ENCODE data around the gene UQCC2. TPM values are rescaled to one million over a fixed set of nuclear protein-coding genes. Genes with fewer than 3 reads are reported as not detected.
A peak's percentile ranks its signal among the peaks of the same experiment; 100 is the strongest.

Gene UQCC2
- polyA plus RNA-seq, 1 donor from 2014 or later, result 45.2 TPM

DNA sequence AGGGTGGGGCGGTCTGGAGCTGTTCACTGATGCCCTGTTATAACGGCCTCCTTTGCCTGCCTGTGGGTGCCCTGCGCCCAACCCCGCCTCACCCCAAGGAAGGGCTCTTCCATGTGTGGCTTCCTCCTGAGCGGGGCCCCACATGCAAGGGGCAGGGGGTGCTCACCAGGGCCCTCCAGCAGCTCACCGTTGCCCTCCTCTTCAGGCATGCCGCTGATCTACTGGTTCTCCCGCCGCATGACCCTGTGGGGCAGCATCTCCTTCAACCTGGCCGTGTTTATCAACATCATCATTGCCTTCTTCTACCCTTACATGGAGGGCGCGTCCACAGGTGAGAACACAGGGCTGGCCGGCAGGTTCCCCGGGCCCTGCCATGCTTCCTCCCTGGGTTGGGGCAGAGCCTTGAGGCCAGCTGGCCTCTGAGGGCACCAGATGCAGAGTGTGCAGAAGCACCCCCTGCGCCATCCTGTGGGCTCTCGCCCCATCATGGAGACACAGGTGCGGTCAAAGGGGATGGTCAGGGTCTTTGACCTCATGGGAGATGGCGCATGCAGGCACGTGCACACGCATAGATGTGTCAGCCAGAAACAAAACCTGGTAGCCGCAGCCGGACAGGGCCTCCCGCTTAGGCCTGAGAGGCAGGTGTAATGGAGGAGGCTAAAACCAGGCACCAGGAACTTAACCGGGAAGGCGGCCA is 22.9 kb downstream of the UQCC2 start:
- no peak overlapping the region for H3K4me3 Mint-ChIP-seq
- peak overlapping the region in 1 of 3 donors; percentile 42 for H3K27ac Mint-ChIP-seq
- peaks cover 6 to 14% (median 13%) of the 10 kb centered on the region in 3 donors for H3K4me1 Mint-ChIP-seq
- H3K27me3 Mint-ChIP-seq, result no peaks in the 10 kb centered on the region
- H3K36me3 Mint-ChIP-seq, result peaks cover 15% of the 10 kb centered on the region
- no peaks in the 10 kb centered on the region for H3K9me3 Mint-ChIP-seq

- no peaks in the 10 kb centered on the region for H3K27me3 Mint-ChIP-seq
- no peak overlapping the region for H3K4me3 Mint-ChIP-seq
- H3K27ac Mint-ChIP-seq, result peak overlapping the region in 1 of 3 donors; percentile 42
- H3K9me3 Mint-ChIP-seq, result no peaks in the 10 kb centered on the region
- H3K4me1 Mint-ChIP-seq, result peaks cover 6 to 9% (median 8%) of the 10 kb centered on the region in 3 donors
- peaks cover 15% of the 10 kb centered on the region for H3K36me3 Mint-ChIP-seq
Measured at GRCh38 chr6:33688006-33688405, 23.5 kb downstream of the UQCC2 start.

DNA sequence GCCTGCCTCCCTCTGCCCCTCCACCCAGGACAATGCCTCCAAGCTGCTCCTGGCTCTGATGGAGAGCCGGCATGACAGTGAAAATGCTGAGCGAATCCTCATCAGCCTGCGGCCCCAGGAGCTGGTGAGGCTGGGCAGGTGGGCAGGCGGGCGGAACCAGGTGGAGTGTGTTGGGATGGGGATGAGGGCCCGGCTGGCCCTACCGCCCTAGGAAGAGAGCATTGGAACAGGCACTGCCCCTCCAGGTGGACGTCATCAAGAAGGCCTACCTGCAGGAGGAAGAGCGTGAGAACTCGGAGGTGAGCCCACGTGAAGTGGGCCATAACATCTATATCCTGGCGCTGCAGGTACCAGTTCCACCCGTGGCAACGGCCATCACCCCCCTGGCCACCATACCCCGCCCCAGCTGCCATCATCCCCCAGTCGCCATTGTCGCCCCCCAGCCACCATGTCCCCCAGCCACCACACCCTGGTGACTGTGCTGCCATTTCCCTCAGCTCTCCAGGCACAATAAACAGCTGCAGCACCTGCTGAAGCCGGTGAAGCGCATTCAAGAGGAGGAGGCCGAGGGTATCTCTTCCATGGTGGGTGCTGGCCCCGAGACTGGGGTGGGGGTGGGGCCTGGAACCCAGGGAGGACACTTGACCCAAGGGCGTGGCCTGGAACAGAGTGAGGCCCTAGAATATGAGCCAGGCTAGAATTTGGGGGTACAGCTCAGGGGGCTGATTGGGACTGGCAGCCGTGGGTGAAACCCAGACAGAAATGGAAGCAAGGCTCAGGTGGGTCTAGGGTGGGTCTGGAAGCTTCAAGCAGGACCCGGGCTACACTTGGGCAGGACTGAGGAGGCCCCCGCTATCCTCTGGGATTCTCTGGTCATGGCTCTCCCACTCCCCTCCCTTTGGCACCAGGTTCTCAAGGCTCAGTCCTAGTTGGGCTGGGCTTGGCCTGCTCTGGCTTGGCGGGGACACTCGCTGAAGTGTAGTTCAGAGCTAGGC is 24.2 kb downstream of the UQCC2 start:
- Mint-ChIP-seq H3K27me3 (no peaks in the 10 kb centered on the region), H3K27ac (peak overlapping the region in 2 of 3 donors; percentile 42 to 53), H3K4me3 (no peak overlapping the region), H3K9me3 (no peaks in the 10 kb centered on the region), H3K36me3 (peaks cover 13% of the 10 kb centered on the region), H3K4me1 (peaks cover 0 to 2% (median under 1%) of the 10 kb centered on the region in 3 donors)

- H3K9me3 Mint-ChIP-seq, result no peaks in the 10 kb centered on the region
- peak overlapping the region in 1 of 3 donors; percentile 5 for H3K27ac Mint-ChIP-seq
- no peak overlapping the region for H3K4me3 Mint-ChIP-seq
- no peaks in the 10 kb centered on the region for H3K27me3 Mint-ChIP-seq
- peaks cover 0 to 2% (median 0%) of the 10 kb centered on the region in 3 donors for H3K4me1 Mint-ChIP-seq
- peaks cover 13% of the 10 kb centered on the region for H3K36me3 Mint-ChIP-seq
Measured at GRCh38 chr6:33686225-33686924, 25.1 kb downstream of the UQCC2 start.

DNA sequence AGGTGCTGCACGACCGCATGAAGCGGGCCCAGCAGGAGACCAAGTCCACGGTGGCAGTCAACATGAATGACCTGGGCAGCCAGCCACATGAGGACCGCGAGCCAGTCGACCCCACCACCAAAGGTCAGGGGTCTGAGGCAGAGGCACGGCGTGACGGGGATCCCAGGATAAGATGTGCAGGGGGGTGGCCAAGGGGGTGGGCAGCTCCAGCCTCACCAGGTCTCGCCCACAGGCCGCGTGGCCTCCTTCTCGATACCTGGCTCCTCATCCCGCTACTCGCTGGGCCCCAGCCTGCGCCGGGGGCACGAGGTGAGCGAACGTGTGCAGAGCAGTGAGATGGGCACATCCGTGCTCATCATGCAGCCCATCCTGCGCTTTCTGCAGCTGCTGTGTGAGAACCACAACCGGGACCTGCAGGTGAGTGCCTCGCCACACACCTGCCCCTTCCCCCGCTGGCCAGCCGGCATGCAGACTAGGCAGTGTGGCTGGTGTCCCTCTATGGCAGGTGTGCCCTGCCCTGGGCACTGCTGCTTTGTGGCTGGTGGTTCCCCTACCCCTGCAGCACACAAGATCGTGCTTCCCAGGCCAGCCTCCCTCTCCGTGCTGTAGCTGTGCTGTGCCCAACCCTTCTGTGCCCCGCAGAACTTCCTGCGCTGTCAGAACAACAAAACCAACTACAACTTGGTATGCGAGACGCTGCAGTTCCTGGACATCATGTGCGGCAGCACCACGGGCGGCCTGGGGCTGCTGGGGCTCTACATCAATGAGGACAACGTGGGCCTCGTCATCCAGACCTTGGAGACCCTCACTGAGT is 25.9 kb downstream of the UQCC2 start:
- H3K4me3 Mint-ChIP-seq, result no peak overlapping the region
- H3K27ac Mint-ChIP-seq, result peak overlapping the region in 1 of 3 donors; percentile 5
- peaks cover 0 to 2% (median 0%) of the 10 kb centered on the region in 3 donors for H3K4me1 Mint-ChIP-seq
- H3K27me3 Mint-ChIP-seq, result no peaks in the 10 kb centered on the region
- no peaks in the 10 kb centered on the region for H3K9me3 Mint-ChIP-seq
- H3K36me3 Mint-ChIP-seq, result peaks cover 13% of the 10 kb centered on the region

DNA sequence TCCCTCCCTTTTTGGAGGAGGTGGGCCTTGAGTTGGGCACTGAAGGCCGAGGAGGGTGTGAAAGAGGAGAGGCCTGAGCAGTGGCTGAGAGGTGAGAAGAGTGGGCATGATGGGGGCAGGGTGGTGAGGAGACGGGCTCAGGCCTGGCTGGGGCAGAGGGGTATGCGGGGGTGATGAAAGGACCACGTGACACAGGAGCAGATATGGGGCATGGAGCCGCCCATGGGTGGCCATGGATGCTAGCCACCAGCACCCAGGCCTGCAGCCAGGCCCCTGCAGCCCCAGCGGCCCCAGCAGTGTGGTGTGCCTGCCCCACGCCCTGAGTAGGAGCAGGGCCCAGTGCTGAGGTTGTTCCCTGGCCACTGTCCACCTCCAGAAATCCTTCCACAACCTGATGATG is 26.5 kb downstream of the UQCC2 start:
- Mint-ChIP-seq H3K27me3 (no peaks in the 10 kb centered on the region), H3K36me3 (peaks cover 13% of the 10 kb centered on the region), H3K27ac (no peak overlapping the region), H3K4me1 (peaks cover 0 to 2% (median 0%) of the 10 kb centered on the region in 3 donors), H3K9me3 (no peaks in the 10 kb centered on the region), H3K4me3 (no peak overlapping the region)

DNA sequence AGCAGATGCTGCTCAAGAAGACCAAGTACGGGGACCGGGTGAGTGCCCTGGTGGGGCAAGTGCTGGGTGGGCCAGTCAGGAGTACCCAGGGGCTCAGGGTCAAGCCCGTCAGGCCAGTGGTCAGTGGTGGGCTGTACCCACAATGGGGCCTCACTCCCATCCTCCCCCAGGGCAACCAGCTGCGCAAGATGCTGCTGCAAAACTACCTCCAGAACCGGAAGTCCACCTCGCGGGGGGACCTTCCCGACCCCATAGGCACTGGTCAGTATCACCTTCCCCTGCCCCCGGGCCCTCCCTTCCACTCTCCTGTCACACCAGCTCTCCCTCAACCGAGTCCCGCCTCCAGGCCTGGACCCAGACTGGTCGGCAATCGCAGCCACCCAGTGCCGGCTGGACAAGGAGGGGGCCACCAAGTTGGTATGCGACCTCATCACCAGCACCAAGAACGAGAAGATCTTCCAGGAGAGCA is 27.0 kb downstream of the UQCC2 start:
- H3K36me3 Mint-ChIP-seq, result peaks cover 10% of the 10 kb centered on the region
- H3K9me3 Mint-ChIP-seq, result no peaks in the 10 kb centered on the region
- peaks cover 0 to under 1% (median 0%) of the 10 kb centered on the region in 3 donors for H3K4me1 Mint-ChIP-seq
- H3K4me3 Mint-ChIP-seq, result no peak overlapping the region
- no peak overlapping the region for H3K27ac Mint-ChIP-seq
- no peaks in the 10 kb centered on the region for H3K27me3 Mint-ChIP-seq

- no peaks in the 10 kb centered on the region for H3K27me3 Mint-ChIP-seq
- no peaks in the 10 kb centered on the region for H3K9me3 Mint-ChIP-seq
- H3K4me3 Mint-ChIP-seq, result no peak overlapping the region
- no peaks in the 10 kb centered on the region for H3K4me1 Mint-ChIP-seq
- H3K27ac Mint-ChIP-seq, result no peak overlapping the region
- peaks cover 11% of the 10 kb centered on the region for H3K36me3 Mint-ChIP-seq
Measured at GRCh38 chr6:33683576-33684427, 27.7 kb downstream of the UQCC2 start.

DNA sequence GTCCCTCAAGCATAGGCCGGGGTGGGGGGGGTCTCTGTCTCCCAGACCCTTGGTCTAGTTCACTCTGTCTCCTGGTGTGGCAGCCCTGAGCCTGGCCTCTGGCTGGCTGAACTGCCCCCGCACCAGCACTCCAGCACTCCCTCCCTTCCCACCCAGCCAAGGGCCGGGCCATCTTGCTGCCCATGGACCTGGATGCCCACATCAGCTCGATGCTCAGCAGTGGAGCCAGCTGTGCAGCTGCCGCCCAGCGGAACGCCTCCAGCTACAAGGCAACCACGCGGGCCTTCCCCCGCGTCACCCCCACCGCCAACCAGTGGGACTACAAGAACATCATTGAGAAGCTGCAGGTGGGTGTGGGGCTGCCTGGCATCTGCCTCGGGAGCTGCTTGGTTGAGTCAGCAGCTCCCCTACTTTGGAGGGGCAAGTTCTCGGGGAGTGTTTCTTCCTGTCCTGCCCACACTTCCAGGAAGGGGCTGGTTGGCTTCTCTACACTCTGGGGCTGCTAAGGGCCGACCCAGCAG is 28.4 kb downstream of the UQCC2 start:
- no peak overlapping the region for H3K4me3 Mint-ChIP-seq
- peak overlapping the region in 2 of 3 donors; percentile 42 to 81 for H3K27ac Mint-ChIP-seq
- H3K27me3 Mint-ChIP-seq, result no peaks in the 10 kb centered on the region
- H3K36me3 Mint-ChIP-seq, result peaks cover 9% of the 10 kb centered on the region
- H3K9me3 Mint-ChIP-seq, result no peaks in the 10 kb centered on the region
- H3K4me1 Mint-ChIP-seq, result no peaks in the 10 kb centered on the region

- Mint-ChIP-seq H3K4me1 (no peaks in the 10 kb centered on the region), H3K27me3 (no peaks in the 10 kb centered on the region), H3K27ac (peak overlapping the region in 2 of 3 donors; percentile 42 to 81), H3K36me3 (peaks cover 9% of the 10 kb centered on the region), H3K9me3 (no peaks in the 10 kb centered on the region), H3K4me3 (no peak overlapping the region)
Measured at GRCh38 chr6:33682341-33682740, 29.2 kb downstream of the UQCC2 start.

DNA sequence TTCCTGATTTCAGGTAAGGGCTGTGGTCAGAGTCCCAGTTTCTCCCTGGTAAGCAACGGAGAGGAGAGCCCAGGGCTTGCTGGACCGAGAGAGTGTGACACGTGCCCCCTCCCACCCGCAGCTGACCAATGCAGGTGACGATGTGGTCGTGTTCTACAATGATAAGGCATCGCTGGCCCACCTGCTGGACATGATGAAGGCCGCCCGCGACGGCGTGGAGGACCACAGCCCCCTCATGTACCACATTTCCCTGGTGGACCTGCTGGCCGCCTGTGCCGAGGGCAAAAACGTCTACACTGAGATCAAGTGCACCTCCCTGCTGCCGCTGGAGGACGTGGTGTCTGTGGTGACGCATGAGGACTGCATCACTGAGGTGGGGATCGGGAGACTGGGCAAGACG is 31.7 kb downstream of the UQCC2 start:
- Mint-ChIP-seq H3K9me3 (no peaks in the 10 kb centered on the region), H3K27me3 (no peaks in the 10 kb centered on the region), H3K27ac (no peak overlapping the region), H3K36me3 (peaks cover 5% of the 10 kb centered on the region), H3K4me3 (no peak overlapping the region), H3K4me1 (no peaks in the 10 kb centered on the region)

GRCh38 chr6:33678932-33679490 is 32.5 kb downstream of the UQCC2 start:
- Mint-ChIP-seq H3K4me3 (no peak overlapping the region), H3K27me3 (no peaks in the 10 kb centered on the region), H3K27ac (no peak overlapping the region), H3K36me3 (peaks cover 6% of the 10 kb centered on the region), H3K4me1 (no peaks in the 10 kb centered on the region), H3K9me3 (no peaks in the 10 kb centered on the region)

Data from IgD-negative memory B cell (primary cell).